A549 (cell line): ENCODE results near the gene CACNG5. TPM values are rescaled to one million over a fixed set of nuclear protein-coding genes. Genes with fewer than 3 reads are reported as not detected.

Experiments used
- ATAC-seq, 2 experiments: fragments of 200-7000 bp in 1 of 2; fragments of >200 bp in 1 of 2; cut with Nextera tagmentation in 1 of 2; cut with Tn5 transposase in 1 of 2; 3 replicates each; pipeline versions ENCODE4 v1.8.0 to v1.9.1; 2018 to 2020; ENCODE audit warnings: mild to moderate bottlenecking in 1 of 2, moderate library complexity in 1 of 2
- CTCF ChIA-PET: fragments of 300-600 bp; sonication (Branson Sonifier 250); formaldehyde crosslinking; extraction: SDS; loops from one replicate; lab custom pipeline; 2021; ENCODE audit warnings: antibody characterized with exemption, inconsistent platforms; lab: Yijun Ruan, JAX
- POLR2A ChIA-PET: fragments of 350-600 bp; formaldehyde crosslinking; extraction: SDS; loops from one replicate; lab custom pipeline; 2021; ENCODE audit warnings: antibody characterized with exemption, inconsistent platforms; lab: Yijun Ruan, JAX
- DNase-seq, 2 experiments: peaks; one replicate each; pipeline versions ENCODE4 v3.0.0 to v3.0.0-alpha.2; 2011 to 2016; ENCODE audit warnings: low read depth in 1 of 2, low spot score in 1 of 2
- FAIRE-seq: peaks from 2 replicates; lab custom pipeline; 2011; peaks lifted over from hg19 to GRCh38; lab: Jason Lieb, UNC
- H3K27ac ChIP-seq, 2 experiments: fragments of >200 bp; sonication (Bioruptor Twin); formaldehyde crosslinking; 3 replicates each; pipeline ENCODE4 v1.5.1; 2016 to 2017
- H3K4me1 ChIP-seq: fragments of >200 bp; sonication (Bioruptor Twin); formaldehyde crosslinking; 3 replicates; pipeline ENCODE4 v1.6.1; 2016
- H3K4me2 ChIP-seq: fragments of >200 bp; sonication (Bioruptor Twin); formaldehyde crosslinking; 3 replicates; pipeline ENCODE4 v1.6.1; 2016
- H3K4me3 ChIP-seq: fragments of >200 bp; sonication (Bioruptor Twin); formaldehyde crosslinking; 3 replicates; pipeline ENCODE4 v1.5.1; 2016
- H3K9me3 ChIP-seq: fragments of >200 bp; sonication (Bioruptor Twin); formaldehyde crosslinking; 3 replicates; pipeline ENCODE4 v1.6.1; 2016
- BHLHE40 ChIP-seq: IDR thresholded peaks from 2 replicates; pipeline ENCODE4 v1.6.1; 2012; ENCODE audit warnings: low read depth, low read length, inconsistent platforms
- CHD4 ChIP-seq: fragments of 200-600 bp; sonication (generic); IDR thresholded peaks from 2 replicates; pipeline ENCODE4 v1.6.1; 2016; ENCODE audit warnings: antibody characterized with exemption, mild to moderate bottlenecking, borderline replicate concordance
- EHF ChIP-seq: fragments of 250-450 bp; sonication (Bioruptor Pico); IDR thresholded peaks from 2 replicates; pipeline ENCODE4 v1.5.0; 2020; ENCODE audit warnings: mild to moderate bottlenecking
- ESRRA ChIP-seq: fragments of 150-350 bp; IDR thresholded peaks from 2 replicates; pipeline ENCODE4 v1.6.1; 2014; ENCODE audit warnings: mild to moderate bottlenecking, low read length, borderline replicate concordance
- HEYL ChIP-seq: fragments of 250-450 bp; sonication (Bioruptor Pico); IDR thresholded peaks from 2 replicates; pipeline ENCODE4 v1.8.0; 2021; ENCODE audit warnings: mild to moderate bottlenecking, moderate library complexity
- HOXA7 ChIP-seq: fragments of 250-450 bp; sonication (Bioruptor Pico); IDR thresholded peaks from 2 replicates; pipeline ENCODE4 v1.5.0; 2020; ENCODE audit warnings: mild to moderate bottlenecking, moderate library complexity
- HOXB5 ChIP-seq: fragments of 250-450 bp; sonication (Bioruptor Pico); IDR thresholded peaks from 2 replicates; pipeline ENCODE4 v1.5.0; 2020; ENCODE audit warnings: mild to moderate bottlenecking, moderate library complexity
- KDM1A ChIP-seq: fragments of 200-600 bp; sonication (generic); IDR thresholded peaks from 2 replicates; pipeline ENCODE4 v1.6.1; 2016; ENCODE audit warnings: low read depth, mild to moderate bottlenecking
- MAZ ChIP-seq: fragments of 150-350 bp; IDR thresholded peaks from 2 replicates; pipeline ENCODE4 v1.6.1; 2014; ENCODE audit warnings: antibody characterized with exemption, low read depth, low read length, borderline replicate concordance
- NPAS2 ChIP-seq: fragments of 250-450 bp; sonication (Bioruptor Pico); IDR thresholded peaks from 2 replicates; pipeline ENCODE4 v1.8.0; 2022; ENCODE audit warnings: mild to moderate bottlenecking, moderate library complexity, borderline replicate concordance
- POLR2A ChIP-seq: IDR thresholded peaks from 2 replicates; pipeline ENCODE4 v1.6.1; 2012; ENCODE audit warnings: mild to moderate bottlenecking, low read length
- RNF2 ChIP-seq: fragments of 200-600 bp; sonication (generic); IDR thresholded peaks from 2 replicates; pipeline ENCODE4 v1.6.1; 2016; ENCODE audit warnings: low read depth, mild to moderate bottlenecking, antibody characterized with exemption, moderate library complexity, borderline replicate concordance
- ZC3H11A ChIP-seq: fragments of 450-650 bp; IDR thresholded peaks from 2 replicates; pipeline ENCODE4 v1.6.1; 2014; ENCODE audit warnings: antibody characterized with exemption, mild to moderate bottlenecking
- ZSCAN20 ChIP-seq: fragments of 250-450 bp; sonication (Bioruptor Pico); IDR thresholded peaks from 2 replicates; pipeline ENCODE4 v1.8.0; 2022; ENCODE audit warnings: mild to moderate bottlenecking, moderate library complexity
- WGBS: methylation state at CpG from one replicate; pipeline ENCODE4 v1.1.6; 2017; ENCODE audit errors: missing lambda C conversion rate; 5-methylcytosine and 5-hydroxymethylcytosine counted together
- polyA plus RNA-seq, 4 experiments: library from polyadenylated mRNA; depleted of rRNA in 3 of 4; stranded (reverse); fragments of >200 nt; fragmentation: RNase III in 1 of 4; extraction: RNeasy Plus Mini Kit Qiagen cat#74134 plus additional on column Dnase treatment in 1 of 4; gene quantifications; 2 replicates in 3 of 4; 3 replicates in 1 of 4; pipeline ENCODE4 v1.2.3, GENCODE V29; 2011 to 2017
- TF ChIP-seq, protein P1 (sequence below): fragments of 250-450 bp; sonication (Bioruptor Pico); IDR thresholded peaks from 2 replicates; pipeline ENCODE4 v1.5.0; 2021; ENCODE audit warnings: mild to moderate bottlenecking, moderate library complexity, borderline replicate concordance
- TF ChIP-seq, protein P2 (sequence below): fragments of 250-450 bp; sonication (Bioruptor Pico); IDR thresholded peaks from 2 replicates; pipeline ENCODE4 v1.5.0; 2020; ENCODE audit warnings: low read depth, mild to moderate bottlenecking, moderate library complexity
- TF ChIP-seq, protein P3 (sequence below): fragments of >200 bp; sonication (Bioruptor Twin); formaldehyde crosslinking; IDR thresholded peaks from 2 replicates; pipeline ENCODE4 v1.6.1; 2016
- TF ChIP-seq, protein P4 (sequence below): fragments of 150-350 bp; IDR thresholded peaks from 2 replicates; pipeline ENCODE4 v1.6.1; 2014; ENCODE audit warnings: low read depth, mild to moderate bottlenecking, low read length
- TF ChIP-seq, protein P5 (sequence below): IDR thresholded peaks from 2 replicates; pipeline ENCODE4 v1.6.1; 2012

CACNG5 gene
- polyA plus RNA-seq, 2 of the 4 experiments (the other 2 are of a cell fraction) = 0.09 TPM; not detected in 1

DNA sequence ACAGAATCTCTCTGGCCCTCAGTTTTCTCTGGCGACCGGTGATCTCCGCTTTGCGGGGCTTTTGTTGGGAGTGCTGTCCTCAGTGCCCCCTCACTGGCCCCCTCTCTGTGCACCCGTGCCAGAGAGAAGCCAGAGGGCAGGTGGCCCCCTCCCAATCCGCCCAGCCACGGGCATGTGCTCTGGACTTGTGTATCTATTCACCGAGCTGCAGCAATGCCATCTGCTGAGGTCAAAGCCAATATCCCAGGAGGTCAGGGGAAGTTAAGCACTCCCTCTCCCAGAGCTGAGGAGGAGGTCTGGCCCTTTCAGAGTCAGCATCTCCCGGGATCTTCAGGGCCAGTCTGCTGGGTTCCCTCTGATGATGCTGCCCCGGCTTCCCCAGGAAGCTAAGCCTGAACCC is 5.1 kb downstream of the CACNG5 start:
- no peaks in the 10 kb centered on the region for H3K9me3 ChIP-seq
- no peak overlapping the region for H3K27ac ChIP-seq
- DNase-seq = no peak
- 44% methylated on average over 7 of the region's 10 CpGs for WGBS
- H3K4me1 ChIP-seq = 0 out of 3 replicates have a peak, but pooled peaks cover 4% of the 10 kb centered on the region
- ATAC-seq = no peak
- CTCF ChIA-PET = interaction anchor here (1.3 kb wide), 1 partner anchor 75 kb away, joined by 4 read pairs; no protein-coding TSS in a partner anchor
- POLR2A ChIA-PET = no interaction called here
- no peak overlapping the region for H3K4me3 ChIP-seq
- no peak for FAIRE-seq
- TF ChIP-seq CHD4 = no peak
- TF ChIP-seq NPAS2 = no peak
- no peak for TF ChIP-seq MAZ
- TF ChIP-seq, protein P1, sequence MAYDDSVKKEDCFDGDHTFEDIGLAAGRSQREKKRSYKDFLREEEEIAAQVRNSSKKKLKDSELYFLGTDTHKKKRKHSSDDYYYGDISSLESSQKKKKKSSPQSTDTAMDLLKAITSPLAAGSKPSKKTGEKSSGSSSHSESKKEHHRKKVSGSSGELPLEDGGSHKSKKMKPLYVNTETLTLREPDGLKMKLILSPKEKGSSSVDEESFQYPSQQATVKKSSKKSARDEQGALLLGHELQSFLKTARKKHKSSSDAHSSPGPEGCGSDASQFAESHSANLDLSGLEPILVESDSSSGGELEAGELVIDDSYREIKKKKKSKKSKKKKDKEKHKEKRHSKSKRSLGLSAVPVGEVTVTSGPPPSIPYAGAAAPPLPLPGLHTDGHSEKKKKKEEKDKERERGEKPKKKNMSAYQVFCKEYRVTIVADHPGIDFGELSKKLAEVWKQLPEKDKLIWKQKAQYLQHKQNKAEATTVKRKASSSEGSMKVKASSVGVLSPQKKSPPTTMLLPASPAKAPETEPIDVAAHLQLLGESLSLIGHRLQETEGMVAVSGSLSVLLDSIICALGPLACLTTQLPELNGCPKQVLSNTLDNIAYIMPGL (CRISPR knock-in tag) = no peak
- TF ChIP-seq, protein P2, sequence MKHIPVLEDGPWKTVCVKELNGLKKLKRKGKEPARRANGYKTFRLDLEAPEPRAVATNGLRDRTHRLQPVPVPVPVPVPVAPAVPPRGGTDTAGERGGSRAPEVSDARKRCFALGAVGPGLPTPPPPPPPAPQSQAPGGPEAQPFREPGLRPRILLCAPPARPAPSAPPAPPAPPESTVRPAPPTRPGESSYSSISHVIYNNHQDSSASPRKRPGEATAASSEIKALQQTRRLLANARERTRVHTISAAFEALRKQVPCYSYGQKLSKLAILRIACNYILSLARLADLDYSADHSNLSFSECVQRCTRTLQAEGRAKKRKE (CRISPR knock-in tag) = no peak
- no peak for TF ChIP-seq RNF2
- no peak for TF ChIP-seq ZC3H11A
- TF ChIP-seq ESRRA = no peak
- no peak for TF ChIP-seq HOXA7 (CRISPR knock-in tag)
- no peak for TF ChIP-seq BHLHE40
- TF ChIP-seq KDM1A = no peak
- TF ChIP-seq, protein P3, sequence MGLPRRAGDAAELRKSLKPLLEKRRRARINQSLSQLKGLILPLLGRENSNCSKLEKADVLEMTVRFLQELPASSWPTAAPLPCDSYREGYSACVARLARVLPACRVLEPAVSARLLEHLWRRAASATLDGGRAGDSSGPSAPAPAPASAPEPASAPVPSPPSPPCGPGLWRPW = no peak
- H3K4me2 ChIP-seq = no peak overlapping the region

DNA sequence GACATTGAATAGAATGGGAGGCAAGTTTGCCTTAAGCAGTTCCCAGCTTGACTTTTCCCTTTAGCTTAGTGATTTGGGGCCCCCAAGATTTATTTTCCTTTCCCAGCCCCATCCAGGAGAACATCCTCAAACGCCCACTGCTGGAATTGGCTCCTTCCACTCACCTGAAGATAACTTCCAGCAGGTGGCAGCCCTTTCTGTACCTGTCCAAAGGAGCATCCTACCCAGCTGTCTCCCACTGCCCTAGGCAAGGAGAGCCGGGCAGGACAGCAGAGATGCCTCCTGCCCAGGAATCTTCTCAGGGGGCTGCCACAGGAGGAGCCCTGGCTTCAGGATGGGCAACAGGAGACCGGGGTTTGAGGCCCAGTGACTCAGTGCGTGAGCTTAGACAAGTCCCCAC is 6.4 kb downstream of the CACNG5 start:
- WGBS = 37% methylated on average over 4 of the region's 4 CpGs
- DNase-seq (no peak), FAIRE-seq (no peak)
- Histone ChIP-seq H3K4me2 (no peak overlapping the region), H3K4me3 (no peak overlapping the region), H3K4me1 (no peaks in the 10 kb centered on the region), H3K9me3 (peaks cover 5% of the 10 kb centered on the region; the same call in 2 of the 3 replicates)
- TF ChIP-seq HOXB5 (CRISPR knock-in tag) = no peak
- TF ChIP-seq, protein P4, sequence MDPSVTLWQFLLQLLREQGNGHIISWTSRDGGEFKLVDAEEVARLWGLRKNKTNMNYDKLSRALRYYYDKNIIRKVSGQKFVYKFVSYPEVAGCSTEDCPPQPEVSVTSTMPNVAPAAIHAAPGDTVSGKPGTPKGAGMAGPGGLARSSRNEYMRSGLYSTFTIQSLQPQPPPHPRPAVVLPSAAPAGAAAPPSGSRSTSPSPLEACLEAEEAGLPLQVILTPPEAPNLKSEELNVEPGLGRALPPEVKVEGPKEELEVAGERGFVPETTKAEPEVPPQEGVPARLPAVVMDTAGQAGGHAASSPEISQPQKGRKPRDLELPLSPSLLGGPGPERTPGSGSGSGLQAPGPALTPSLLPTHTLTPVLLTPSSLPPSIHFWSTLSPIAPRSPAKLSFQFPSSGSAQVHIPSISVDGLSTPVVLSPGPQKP = no peak
- no peak for TF ChIP-seq POLR2A
- TF ChIP-seq, protein P5, sequence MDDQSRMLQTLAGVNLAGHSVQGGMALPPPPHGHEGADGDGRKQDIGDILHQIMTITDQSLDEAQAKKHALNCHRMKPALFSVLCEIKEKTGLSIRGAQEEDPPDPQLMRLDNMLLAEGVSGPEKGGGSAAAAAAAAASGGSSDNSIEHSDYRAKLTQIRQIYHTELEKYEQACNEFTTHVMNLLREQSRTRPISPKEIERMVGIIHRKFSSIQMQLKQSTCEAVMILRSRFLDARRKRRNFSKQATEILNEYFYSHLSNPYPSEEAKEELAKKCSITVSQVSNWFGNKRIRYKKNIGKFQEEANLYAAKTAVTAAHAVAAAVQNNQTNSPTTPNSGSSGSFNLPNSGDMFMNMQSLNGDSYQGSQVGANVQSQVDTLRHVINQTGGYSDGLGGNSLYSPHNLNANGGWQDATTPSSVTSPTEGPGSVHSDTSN = no peak
- TF ChIP-seq, protein P3 = no peak
- TF ChIP-seq, all 56 proteins: peak for 0
- no peak overlapping the region for H3K27ac ChIP-seq
- ChIA-PET CTCF (interaction anchor here (1.0 to 1.4 kb wide), 5 partner anchors 9 to 317 kb away, joined by 3 to 4 read pairs (median 3); no protein-coding TSS in a partner anchor), POLR2A (no interaction called here)
- no peak for ATAC-seq

DNA sequence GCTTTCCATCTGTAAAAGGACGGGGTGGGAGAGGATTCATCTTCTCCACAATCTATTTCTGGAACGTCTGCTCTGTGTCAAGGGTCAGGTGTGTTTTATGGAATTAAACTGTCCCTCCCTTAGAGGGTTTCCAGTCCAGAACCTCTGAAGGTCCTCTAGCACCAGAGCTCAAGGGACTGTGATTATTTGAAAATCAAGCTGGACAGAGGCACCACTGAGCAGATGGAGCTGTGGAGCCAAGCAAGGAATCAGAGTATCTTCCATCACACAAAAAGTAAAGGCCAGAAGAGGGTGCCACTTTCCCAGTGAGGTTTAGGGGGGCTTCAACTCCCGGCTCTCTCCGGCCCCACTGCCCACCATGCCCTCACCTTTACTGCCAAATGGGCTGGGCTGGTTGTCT is 6.8 kb downstream of the CACNG5 start:
- Histone ChIP-seq H3K4me1 (no peaks in the 10 kb centered on the region), H3K9me3 (peaks cover 8% of the 10 kb centered on the region; the same call in 2 of the 3 replicates), H3K27ac (no peak overlapping the region), H3K4me2 (no peak overlapping the region), H3K4me3 (no peak overlapping the region)
- ATAC-seq (no peak), DNase-seq (no peak), FAIRE-seq (no peak)
- WGBS = 39% methylated on average over 4 of the region's 4 CpGs
- POLR2A ChIA-PET = no interaction called here
- TF ChIP-seq MAZ (no peak), EHF (CRISPR knock-in tag) (no peak), HEYL (CRISPR knock-in tag) (no peak), ZSCAN20 (no peak)
- CTCF ChIA-PET = interaction anchor here (1.0 to 1.6 kb wide), 5 partner anchors 30 to 317 kb away, joined by 3 to 4 read pairs (median 3); no protein-coding TSS in a partner anchor
